ENCODE measurements around the gene NCOA4. TPM values are rescaled to one million over a fixed set of nuclear protein-coding genes. Genes with fewer than 3 reads are reported as not detected.

Gene NCOA4
- 148 and 150 TPM in 2 replicates for total RNA-seq

DNA sequence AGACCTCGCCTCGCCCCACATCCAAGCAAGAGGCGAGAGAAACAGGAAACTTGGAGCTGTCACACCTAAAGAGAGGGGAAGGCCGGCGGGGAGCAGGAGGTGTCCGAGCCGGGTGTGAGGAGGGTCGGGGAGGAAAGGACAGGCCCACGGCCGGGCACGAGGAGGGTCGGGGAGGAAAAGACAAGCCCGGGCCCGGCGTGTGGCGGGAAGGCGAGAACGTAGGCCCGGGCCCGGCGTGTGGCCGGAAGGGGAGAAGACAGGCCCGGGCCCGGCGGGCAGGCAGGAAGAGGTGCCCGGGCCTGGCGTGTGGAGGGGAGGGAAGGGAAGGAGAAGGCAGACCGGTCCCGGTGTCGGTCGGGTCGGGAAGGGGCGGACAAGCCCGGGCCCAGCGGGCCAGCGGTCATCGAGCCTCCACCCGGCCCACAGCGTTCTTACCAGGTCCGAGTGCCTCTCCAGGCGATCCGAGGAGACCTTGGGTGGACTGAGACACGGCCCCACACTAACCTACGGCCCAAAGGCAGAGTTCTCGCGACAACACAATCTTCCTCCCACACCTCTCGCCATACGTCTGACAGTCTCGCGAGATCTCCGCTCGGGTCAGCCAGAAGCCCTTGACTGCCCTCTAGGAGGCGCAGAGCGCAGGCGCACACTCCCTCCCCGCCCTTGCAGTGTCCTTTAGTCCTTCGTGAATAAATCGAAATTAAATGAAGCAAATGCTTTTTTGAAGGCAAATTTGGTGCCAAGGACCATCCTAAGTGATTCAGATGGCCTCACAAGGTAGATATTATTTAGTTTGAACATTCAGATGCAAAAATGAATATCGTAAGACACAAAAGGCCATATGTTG is at the start of gene NCOA4:
Gene NCOA4 (minus strand): TSS at position 533 of the 847 bp plus-strand sequence. CDS start 13,943 bp downstream, outside the sequence.

GRCh38 chr10:46046261-46046660 is 15.8 kb upstream of the NCOA4 start, which contains the start of gene MSMB:
Gene MSMB (minus strand): TSS chr10:46046269. CDS start chr10:46046237, 32 bp downstream.

GRCh38 chr10:45972106-45972812 is 58.2 kb downstream of the NCOA4 start, which contains the start of gene TIMM23:
Gene TIMM23 (plus strand): TSS chr10:45972489. CDS start chr10:45972625, 136 bp downstream.

Other genes starting within 250 kb of the NCOA4 start
- 1.8 and 2.7 TPM in 2 replicates for gene AGAP4, start 183.1 kb downstream of the NCOA4 start, total RNA-seq
- 112 and 115 TPM in 2 replicates for gene TIMM23, start 58.1 kb downstream of the NCOA4 start, total RNA-seq
- not detected in 2 replicates for gene MSMB, start 15.6 kb upstream of the NCOA4 start, total RNA-seq

Data from mammary microvascular endothelial cell (primary cell).